Lung (tissue), 12 donors: ENCODE data around the gene LIN7B. TPM values are rescaled to one million over a fixed set of nuclear protein-coding genes. Genes with fewer than 3 reads are reported as not detected.

Experiments
- ATAC-seq: fragments of 200-7000 bp; cut with Tn5 transposase; one replicate; pipeline ENCODE4 v1.9.1; 2020; ENCODE audit warnings: moderate number of reproducible peaks; ENCODE audit not compliant: insufficient read depth, low FRiP score
- DNase-seq, 3 donors: peaks; one replicate each; pipeline ENCODE4 v3.0.0-alpha.2; 2013 to 2017
- H3K27ac ChIP-seq, 2 donors: one replicate each; pipeline ENCODE4 v1.5.1; 2013; ENCODE audit warnings: mild to moderate bottlenecking in 2 of 2, moderate library complexity in 2 of 2, control low read depth in 1 of 2, inconsistent platforms in 1 of 2, low read depth in 1 of 2, low read length in 1 of 2
- H3K27me3 ChIP-seq, 3 donors: one replicate each; pipeline ENCODE4 v1.5.1; 2013; ENCODE audit warnings: low read length in 2 of 3; ENCODE audit not compliant: control insufficient read depth in 3 of 3, insufficient read depth in 3 of 3
- H3K36me3 ChIP-seq, 4 donors: one replicate each; pipeline ENCODE4 v1.5.1; 2013; ENCODE audit warnings: low read length in 4 of 4, mild to moderate bottlenecking in 1 of 4, moderate library complexity in 1 of 4; ENCODE audit not compliant: control insufficient read depth in 4 of 4, insufficient read depth in 4 of 4
- H3K4me1 ChIP-seq, 5 donors: one replicate each; pipeline ENCODE4 v1.5.1; 2013; ENCODE audit warnings: low read length in 5 of 5, mild to moderate bottlenecking in 2 of 5, moderate library complexity in 1 of 5; ENCODE audit not compliant: control insufficient read depth in 5 of 5, insufficient read depth in 5 of 5
- H3K4me3 ChIP-seq: one replicate; pipeline ENCODE4 v1.5.1; 2013; ENCODE audit warnings: mild to moderate bottlenecking, control low read depth, moderate library complexity
- H3K9ac ChIP-seq, 2 donors: one replicate each; pipeline ENCODE4 v1.5.1; 2013; ENCODE audit warnings: low read length in 2 of 2, control low read depth in 1 of 2; ENCODE audit not compliant: insufficient read depth in 1 of 2
- H3K9me3 ChIP-seq, 4 donors: one replicate each; pipeline ENCODE4 v1.5.1; 2013; ENCODE audit warnings: low read length in 3 of 4, mild to moderate bottlenecking in 1 of 4, moderate library complexity in 1 of 4; ENCODE audit not compliant: control insufficient read depth in 4 of 4, insufficient read depth in 3 of 4
- CTCF ChIP-seq: IDR thresholded peaks from 2 replicates; pipeline ENCODE4 v1.5.1; 2012; ENCODE audit warnings: mild to moderate bottlenecking; ENCODE audit errors: control extremely low read depth, extremely low read depth
- WGBS, 2 donors: extraction: QIAGEN DNeasy Blood & Tissue Kit; methylation state at CpG; one replicate each; pipeline ENCODE4 v1.1.7; 2013; 5-methylcytosine and 5-hydroxymethylcytosine counted together
- polyA plus RNA-seq, 2 donors: library from polyadenylated mRNA; stranded (reverse); fragments of 200-250 nt; gene quantifications; one replicate each; pipeline ENCODE4 v1.2.1, GENCODE V29; 2013
- total RNA-seq, 2 donors: library from RNA; depleted of rRNA in 1 of 2; stranded (reverse); fragments of >200 nt in 1 of 2; gene quantifications; one replicate each; pipeline ENCODE4 v1.2.1, GENCODE V29; 2014 to 2021
- donor health status: control.
- donor health status: control.
- donor health status: Bipolar disorder and iron deficiency.
- donor health status: healthy.
- donor health status: DM: yes; HTN: yes; CAD: no.

Gene LIN7B
- total and polyA plus RNA-seq, 4 donors: 6.4 to 12.4 (median 7.2) TPM

- peaks cover 0 to 9% (median 0%) of the 10 kb centered on the region in 5 donors for H3K4me1 ChIP-seq
- no peak overlapping the region for H3K4me3 ChIP-seq
- H3K27ac ChIP-seq: no peak overlapping the region
- DNase-seq: no peak
- H3K9ac ChIP-seq: no peak overlapping the region
- no peaks in the 10 kb centered on the region for H3K36me3 ChIP-seq
- TF ChIP-seq CTCF: no peak
- ATAC-seq: no peak
- WGBS, 2 donors: 61 to 63% methylated on average over 3 of the region's 3 CpGs
- peaks cover 0 to 36% (median 15%) of the 10 kb centered on the region in 3 donors for H3K27me3 ChIP-seq
- peaks cover 0 to 8% (median 0%) of the 10 kb centered on the region in 4 donors for H3K9me3 ChIP-seq
These were observed 46.6 kb upstream of the LIN7B start for GRCh38 chr19:49067554-49067953.

DNA sequence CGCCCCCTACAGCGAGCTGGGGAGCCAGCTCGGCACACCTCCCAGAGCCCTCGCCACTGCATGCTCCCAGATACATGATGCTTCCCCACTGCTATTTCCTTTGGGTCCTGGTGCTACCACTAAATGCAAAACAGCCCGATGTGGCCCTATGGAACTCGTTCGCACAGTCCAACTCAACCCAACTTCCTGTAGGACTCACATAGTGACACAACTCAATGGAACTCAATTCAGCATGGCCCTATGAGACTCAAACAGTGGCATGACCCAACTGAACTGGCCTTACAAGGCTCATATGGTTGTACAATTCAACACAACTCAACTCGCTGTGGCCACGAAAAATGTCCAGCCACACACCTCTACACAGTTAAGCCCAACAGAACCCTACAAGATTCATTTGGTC, 45.1 kb upstream of the LIN7B start:
- no peak for DNase-seq

GRCh38 chr19:49070416-49070815, 43.8 kb upstream of the LIN7B start:
- 96 to 97% methylated on average over 21 of the region's 21 CpGs for WGBS, 2 donors
- DNase-seq: no peak

More for the DNA sequence above, 45.1 kb upstream of the LIN7B start:
- ATAC-seq: no peak
- Histone ChIP-seq H3K27ac (no peak overlapping the region), H3K9me3 (peaks cover 0 to 8% (median 0%) of the 10 kb centered on the region in 4 donors), H3K4me3 (no peak overlapping the region), H3K36me3 (no peaks in the 10 kb centered on the region), H3K4me1 (peaks cover 0 to 9% (median 0%) of the 10 kb centered on the region in 5 donors), H3K27me3 (peaks cover 0 to 48% (median 28%) of the 10 kb centered on the region in 3 donors), H3K9ac (no peak overlapping the region)
- WGBS, 2 donors: 92 to 94% methylated on average over 9 of the region's 9 CpGs
- TF ChIP-seq CTCF: no peak

More at GRCh38 chr19:49070416-49070815, 43.8 kb upstream of the LIN7B start:
- peaks cover 0 to 50% (median 30%) of the 10 kb centered on the region in 3 donors for H3K27me3 ChIP-seq
- no peak overlapping the region for H3K27ac ChIP-seq
- TF ChIP-seq CTCF: no peak
- no peak overlapping the region for H3K9ac ChIP-seq
- H3K36me3 ChIP-seq: no peaks in the 10 kb centered on the region
- peaks cover 0 to 8% (median 0%) of the 10 kb centered on the region in 4 donors for H3K9me3 ChIP-seq
- ATAC-seq: no peak
- H3K4me1 ChIP-seq: peaks cover 0 to 4% (median 0%) of the 10 kb centered on the region in 5 donors
- no peak overlapping the region for H3K4me3 ChIP-seq
